ENCODE results near the gene LRRC51. TPM values are rescaled to one million over a fixed set of nuclear protein-coding genes. Genes with fewer than 3 reads are reported as not detected.
A peak's percentile ranks its signal among the peaks of the same experiment; 100 is the strongest.
"Not testable (repeated sequence)": the region's sequence is repeated elsewhere in the genome, so short reads cannot be mapped to it uniquely, and the experiment has no call there.

Gene LRRC51
- polyA plus RNA-seq, 1 donor, result 10.9 TPM

DNA sequence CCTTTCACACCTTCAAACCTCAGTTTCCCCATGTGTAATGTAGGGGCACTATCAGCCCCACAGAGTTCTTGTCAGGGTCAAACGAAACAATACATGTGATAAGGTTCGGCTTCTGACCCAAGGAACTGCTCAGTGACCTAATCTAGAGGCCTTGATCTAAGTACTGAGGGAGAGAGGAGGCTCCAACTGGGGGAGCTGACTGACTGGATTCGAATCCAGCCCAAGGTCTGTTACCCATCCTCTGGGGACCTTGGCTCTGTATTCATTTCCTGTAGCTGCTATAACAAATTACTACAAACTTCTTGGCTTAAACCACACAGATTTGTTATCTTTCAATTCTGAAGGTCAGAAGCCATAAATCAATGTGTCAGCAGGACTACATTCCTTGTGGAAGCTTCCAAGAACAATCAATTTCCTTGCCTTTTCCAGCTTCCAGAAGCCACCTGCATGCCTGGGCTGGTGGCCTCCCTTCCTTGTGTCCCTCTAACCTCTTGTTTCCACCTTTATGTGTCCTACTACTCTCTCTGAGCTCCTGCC lies 42.5 kb downstream of the LRRC51 start:
- no peak overlapping the region for H3K27ac ChIP-seq (ENCODE audit: low read length)
- no CpG with 5 or more reads among the region's 3 CpGs for WGBS (ENCODE audit: insufficient coverage, low lambda C conversion rate)
- peaks cover 3% of the 10 kb centered on the region for H3K9me3 ChIP-seq (ENCODE audit: control insufficient read depth, low read depth, low read length)
- H3K36me3 ChIP-seq (ENCODE audit: control insufficient read depth, insufficient read depth, low read length), result no peaks in the 10 kb centered on the region
- DNase-seq, result peak in 1 of 2 donors; percentile 21
- H3K4me3 ChIP-seq (ENCODE audit: low read length), result no peak overlapping the region
- H3K27me3 ChIP-seq (ENCODE audit: control insufficient read depth, insufficient read depth, low read length), result no peaks in the 10 kb centered on the region
- no peaks in the 10 kb centered on the region for H3K4me1 ChIP-seq (ENCODE audit: control insufficient read depth, insufficient read depth, low read length)

DNA sequence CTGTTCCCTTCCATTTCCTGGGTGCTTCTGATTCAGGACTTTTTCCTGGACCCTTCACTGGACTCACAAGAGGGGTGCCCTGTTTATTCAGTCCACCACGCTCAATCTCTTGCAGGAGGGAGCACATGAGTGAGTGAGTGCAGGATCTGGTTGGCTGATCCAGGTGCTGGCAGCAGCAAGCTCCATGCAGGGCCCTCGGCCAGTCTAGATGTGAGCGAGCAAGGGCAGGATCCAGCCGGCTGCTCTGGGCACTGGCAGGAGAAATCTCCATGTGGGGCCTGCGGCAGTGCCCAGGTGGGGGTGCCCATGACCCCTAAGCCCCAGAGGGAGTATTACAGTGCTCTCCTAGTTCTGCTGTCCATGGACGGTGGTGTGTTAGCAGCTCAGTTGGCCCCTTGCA lies 43.4 kb downstream of the LRRC51 start:
- H3K27ac ChIP-seq (ENCODE audit: low read length), result no peak overlapping the region

DNA sequence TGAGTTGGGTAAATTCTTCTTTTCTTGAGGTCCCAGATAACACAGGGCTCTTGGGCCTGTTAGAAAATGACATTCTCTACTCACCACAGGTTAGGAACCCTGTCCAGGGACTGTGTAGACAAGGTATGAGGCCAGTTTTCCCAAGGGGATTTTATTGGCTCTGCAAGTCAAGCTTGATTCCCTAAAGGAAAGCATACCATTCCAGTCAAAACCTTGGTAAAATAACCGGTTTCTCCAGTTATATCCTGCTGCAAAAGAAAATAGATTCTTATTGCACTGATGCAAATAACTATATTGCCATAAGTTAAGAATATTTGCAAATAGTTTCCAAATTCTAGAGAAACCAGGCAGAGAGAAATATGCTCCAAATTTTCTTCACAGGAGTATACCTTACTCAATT lies 45.3 kb downstream of the LRRC51 start:
- WGBS (ENCODE audit: insufficient coverage, low lambda C conversion rate), result no CpG with 5 or more reads among the region's 1 CpG
- Histone ChIP-seq H3K4me3 (ENCODE audit: low read length) (no peak overlapping the region), H3K27me3 (ENCODE audit: control insufficient read depth, insufficient read depth, low read length) (no peaks in the 10 kb centered on the region), H3K4me1 (ENCODE audit: control insufficient read depth, insufficient read depth, low read length) (no peaks in the 10 kb centered on the region), H3K36me3 (ENCODE audit: control insufficient read depth, insufficient read depth, low read length) (no peaks in the 10 kb centered on the region), H3K27ac (ENCODE audit: low read length) (no peak overlapping the region), H3K9me3 (ENCODE audit: control insufficient read depth, low read depth, low read length) (peaks cover 10% of the 10 kb centered on the region)
- DNase-seq, result no peak

More for the DNA sequence above, 43.4 kb downstream of the LRRC51 start:
- no peak for DNase-seq
- no CpG with 5 or more reads among the region's 6 CpGs for WGBS (ENCODE audit: insufficient coverage, low lambda C conversion rate)
- no peaks in the 10 kb centered on the region for H3K4me1 ChIP-seq (ENCODE audit: control insufficient read depth, insufficient read depth, low read length)
- H3K9me3 ChIP-seq (ENCODE audit: control insufficient read depth, low read depth, low read length), result peaks cover 10% of the 10 kb centered on the region
- H3K27me3 ChIP-seq (ENCODE audit: control insufficient read depth, insufficient read depth, low read length), result no peaks in the 10 kb centered on the region
- no peaks in the 10 kb centered on the region for H3K36me3 ChIP-seq (ENCODE audit: control insufficient read depth, insufficient read depth, low read length)
- no peak overlapping the region for H3K4me3 ChIP-seq (ENCODE audit: low read length)

DNA sequence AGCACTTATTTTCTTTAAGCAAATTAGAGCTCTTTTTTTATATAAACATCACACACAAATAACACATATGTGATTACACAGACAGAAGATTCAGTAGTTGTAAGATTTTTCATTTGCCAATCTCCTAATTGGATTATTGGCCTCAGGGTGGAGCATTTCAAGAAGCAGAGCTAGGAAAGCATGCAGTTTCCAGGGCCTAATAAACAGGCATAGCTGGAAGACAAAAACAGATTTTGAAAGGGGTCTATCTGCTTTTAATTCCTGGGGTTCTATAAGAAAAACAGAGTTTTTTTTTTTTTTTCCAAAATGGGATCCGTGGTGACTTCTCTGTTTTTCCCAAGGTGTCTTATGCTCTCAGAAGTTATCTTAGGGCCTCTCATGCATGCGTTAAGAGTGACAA lies 47.3 kb downstream of the LRRC51 start:
- Histone ChIP-seq H3K4me1 (ENCODE audit: control insufficient read depth, insufficient read depth, low read length) (no peaks in the 10 kb centered on the region), H3K9me3 (ENCODE audit: control insufficient read depth, low read depth, low read length) (peaks cover 10% of the 10 kb centered on the region), H3K36me3 (ENCODE audit: control insufficient read depth, insufficient read depth, low read length) (no peaks in the 10 kb centered on the region), H3K27me3 (ENCODE audit: control insufficient read depth, insufficient read depth, low read length) (no peaks in the 10 kb centered on the region), H3K4me3 (ENCODE audit: low read length) (no peak overlapping the region), H3K27ac (ENCODE audit: low read length) (no peak overlapping the region)
- 54% methylated on average over 2 of the region's 2 CpGs for WGBS (ENCODE audit: insufficient coverage, low lambda C conversion rate)
- DNase-seq, result no peak

DNA sequence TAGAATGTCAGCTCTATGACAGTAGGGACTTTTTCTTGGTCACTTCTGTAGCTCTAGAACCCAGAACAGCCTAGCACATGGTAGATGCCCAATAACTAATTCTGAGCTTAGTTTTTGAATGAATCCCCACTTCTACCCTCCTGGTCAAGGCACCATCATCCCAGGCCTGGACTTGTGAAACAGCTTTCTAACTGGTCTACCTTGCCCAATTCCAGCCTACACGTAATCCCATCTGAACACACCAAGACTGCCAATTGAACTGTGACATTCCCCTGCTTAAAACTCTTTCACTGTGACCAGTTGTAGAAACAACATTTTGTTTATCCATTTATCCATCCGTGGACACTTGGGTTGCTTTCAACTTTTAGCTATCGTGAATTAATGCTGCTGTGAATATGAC lies 48.7 kb downstream of the LRRC51 start:
- H3K36me3 ChIP-seq (ENCODE audit: control insufficient read depth, insufficient read depth, low read length), result no peaks in the 10 kb centered on the region
- no peak for DNase-seq
- no peak overlapping the region for H3K27ac ChIP-seq (ENCODE audit: low read length)
- H3K27me3 ChIP-seq (ENCODE audit: control insufficient read depth, insufficient read depth, low read length), result no peaks in the 10 kb centered on the region
- no peaks in the 10 kb centered on the region for H3K4me1 ChIP-seq (ENCODE audit: control insufficient read depth, insufficient read depth, low read length)
- no peak overlapping the region for H3K4me3 ChIP-seq (ENCODE audit: low read length)
- peaks cover 8% of the 10 kb centered on the region for H3K9me3 ChIP-seq (ENCODE audit: control insufficient read depth, low read depth, low read length)
- WGBS (ENCODE audit: insufficient coverage, low lambda C conversion rate), result 65% methylated on average over 2 of the region's 3 CpGs

DNA sequence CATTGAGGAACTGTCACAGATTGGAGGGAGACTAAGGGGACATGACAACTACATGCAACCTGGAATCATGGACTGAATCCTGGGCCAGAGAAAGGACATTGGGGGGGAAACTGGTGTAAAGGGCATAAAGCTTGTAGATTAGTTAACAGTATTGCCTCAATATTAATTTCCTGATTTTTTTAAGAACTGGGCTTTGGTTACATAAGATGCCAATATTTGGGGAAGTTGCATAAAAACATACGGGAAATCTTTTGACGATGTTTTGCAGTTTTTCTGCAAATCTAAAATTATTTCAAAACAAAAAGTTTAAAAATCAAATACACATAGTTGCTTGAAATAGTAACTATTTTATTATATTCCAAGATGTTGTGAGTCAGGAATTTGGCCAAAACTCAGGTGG lies 52.0 kb downstream of the LRRC51 start:
- Histone ChIP-seq H3K4me1 (ENCODE audit: control insufficient read depth, insufficient read depth, low read length) (no peaks in the 10 kb centered on the region), H3K9me3 (ENCODE audit: control insufficient read depth, low read depth, low read length) (peaks cover 8% of the 10 kb centered on the region), H3K36me3 (ENCODE audit: control insufficient read depth, insufficient read depth, low read length) (no peaks in the 10 kb centered on the region), H3K27me3 (ENCODE audit: control insufficient read depth, insufficient read depth, low read length) (no peaks in the 10 kb centered on the region), H3K27ac (ENCODE audit: low read length) (no peak overlapping the region), H3K4me3 (ENCODE audit: low read length) (no peak overlapping the region)
- 86% methylated on average over 2 of the region's 2 CpGs for WGBS (ENCODE audit: insufficient coverage, low lambda C conversion rate)
- DNase-seq, result no peak

DNA sequence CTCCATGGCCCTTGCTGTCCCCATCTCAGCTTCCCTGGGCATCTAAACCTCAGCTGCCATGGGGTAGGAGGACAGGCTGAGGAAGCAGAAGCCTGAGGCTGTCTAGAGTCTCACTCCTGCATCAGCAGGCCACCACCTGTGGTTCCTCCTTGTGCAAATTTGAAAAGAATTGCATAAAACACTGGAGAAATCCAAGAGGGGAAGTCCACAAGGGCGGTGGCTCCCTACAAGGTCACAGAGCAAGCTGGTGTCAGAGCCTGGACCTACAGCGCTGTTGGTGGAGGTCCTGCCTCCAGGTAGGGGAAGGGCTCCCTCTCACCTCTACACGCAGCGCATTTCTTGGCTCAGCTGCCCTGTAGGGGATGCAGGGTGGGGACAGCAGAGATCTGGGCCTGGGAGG lies 54.8 kb downstream of the LRRC51 start, which contains the start of gene FOLR3:
Gene FOLR3 (plus strand): TSS at position 253 of the 400 bp plus-strand sequence. CDS start 228 bp downstream, outside the sequence.
- no CpG with 5 or more reads among the region's 4 CpGs for WGBS (ENCODE audit: insufficient coverage, low lambda C conversion rate)
- not testable (repeated sequence) for H3K36me3 ChIP-seq (ENCODE audit: control insufficient read depth, insufficient read depth, low read length); H3K27ac ChIP-seq (ENCODE audit: low read length); DNase-seq; H3K4me1 ChIP-seq (ENCODE audit: control insufficient read depth, insufficient read depth, low read length); H3K9me3 ChIP-seq (ENCODE audit: control insufficient read depth, low read depth, low read length); H3K27me3 ChIP-seq (ENCODE audit: control insufficient read depth, insufficient read depth, low read length); H3K4me3 ChIP-seq (ENCODE audit: low read length)

DNA sequence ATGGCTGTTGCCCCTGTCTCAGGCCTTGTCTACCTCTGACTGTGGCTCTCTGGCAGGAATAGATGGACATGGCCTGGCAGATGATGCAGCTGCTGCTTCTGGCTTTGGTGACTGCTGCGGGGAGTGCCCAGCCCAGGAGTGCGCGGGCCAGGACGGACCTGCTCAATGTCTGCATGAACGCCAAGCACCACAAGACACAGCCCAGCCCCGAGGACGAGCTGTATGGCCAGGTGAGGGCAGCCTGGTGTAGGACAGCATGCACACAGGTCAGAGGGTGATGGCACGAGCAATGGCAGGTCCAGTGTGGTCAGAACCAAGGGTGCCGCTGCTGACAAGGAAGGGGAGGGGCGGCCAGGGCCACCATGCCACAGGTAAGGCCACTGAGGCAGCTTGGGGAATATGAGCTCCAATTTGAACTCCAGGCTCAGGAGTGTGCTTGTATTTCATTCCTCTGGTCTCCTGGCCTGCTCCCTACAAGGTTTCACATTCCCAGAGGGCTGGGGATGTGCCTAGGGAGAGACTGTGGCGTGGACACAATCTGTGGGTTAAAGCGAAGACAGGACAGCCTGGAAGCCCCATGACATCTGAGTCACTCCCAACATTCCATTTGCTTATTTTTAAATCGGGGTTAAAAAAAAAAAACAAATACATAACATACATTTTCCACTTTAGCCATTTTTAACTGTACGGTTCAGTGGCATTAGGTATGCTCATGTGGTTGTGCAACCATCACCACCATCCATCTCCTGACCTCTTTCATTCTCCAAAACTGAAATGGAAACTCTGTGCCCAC lies 55.4 kb downstream of the LRRC51 start:
- 86% methylated on average over 2 of the region's 14 CpGs for WGBS (ENCODE audit: insufficient coverage, low lambda C conversion rate)
- Histone ChIP-seq H3K27me3 (ENCODE audit: control insufficient read depth, insufficient read depth, low read length) (no peaks in the 10 kb centered on the region), H3K36me3 (ENCODE audit: control insufficient read depth, insufficient read depth, low read length) (no peaks in the 10 kb centered on the region), H3K4me3 (ENCODE audit: low read length) (no peak overlapping the region), H3K27ac (ENCODE audit: low read length) (no peak overlapping the region), H3K9me3 (ENCODE audit: control insufficient read depth, low read depth, low read length) (no peaks in the 10 kb centered on the region), H3K4me1 (ENCODE audit: control insufficient read depth, insufficient read depth, low read length) (peaks cover 2% of the 10 kb centered on the region)
- DNase-seq, result no peak

DNA sequence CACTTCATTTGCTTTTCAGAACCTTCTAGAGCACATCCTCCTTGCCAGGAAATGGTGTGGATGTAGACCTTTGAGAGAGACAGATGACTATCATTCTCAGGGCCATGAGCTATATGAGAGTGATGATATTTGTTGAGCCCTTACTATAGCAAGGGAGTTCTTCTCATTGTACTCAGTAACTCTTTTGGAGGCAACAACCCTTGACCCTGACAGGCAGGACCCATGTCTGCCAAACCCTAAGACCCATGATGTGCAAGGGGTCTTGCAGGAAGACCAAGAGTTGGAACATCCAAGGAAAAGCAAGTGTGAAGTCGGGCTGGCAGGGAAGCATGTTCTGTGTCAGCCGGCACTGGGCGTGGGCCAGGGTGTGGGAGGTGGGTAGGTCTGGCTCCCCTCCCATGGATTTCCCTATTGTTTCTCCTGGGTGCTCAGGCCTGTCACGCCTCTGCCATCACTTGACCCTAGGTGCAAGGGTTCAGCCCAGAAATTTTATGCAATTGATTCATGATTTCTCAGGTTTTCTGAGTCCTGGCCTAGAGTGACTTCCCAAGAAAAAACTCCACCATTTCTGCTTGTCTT lies 56.1 kb downstream of the LRRC51 start:
- Histone ChIP-seq H3K9me3 (ENCODE audit: control insufficient read depth, low read depth, low read length) (no peaks in the 10 kb centered on the region), H3K27me3 (ENCODE audit: control insufficient read depth, insufficient read depth, low read length) (no peaks in the 10 kb centered on the region), H3K27ac (ENCODE audit: low read length) (no peak overlapping the region), H3K4me3 (ENCODE audit: low read length) (no peak overlapping the region), H3K4me1 (ENCODE audit: control insufficient read depth, insufficient read depth, low read length) (peaks cover 2% of the 10 kb centered on the region), H3K36me3 (ENCODE audit: control insufficient read depth, insufficient read depth, low read length) (no peaks in the 10 kb centered on the region)
- no CpG with 5 or more reads among the region's 4 CpGs for WGBS (ENCODE audit: insufficient coverage, low lambda C conversion rate)
- DNase-seq, result no peak

DNA sequence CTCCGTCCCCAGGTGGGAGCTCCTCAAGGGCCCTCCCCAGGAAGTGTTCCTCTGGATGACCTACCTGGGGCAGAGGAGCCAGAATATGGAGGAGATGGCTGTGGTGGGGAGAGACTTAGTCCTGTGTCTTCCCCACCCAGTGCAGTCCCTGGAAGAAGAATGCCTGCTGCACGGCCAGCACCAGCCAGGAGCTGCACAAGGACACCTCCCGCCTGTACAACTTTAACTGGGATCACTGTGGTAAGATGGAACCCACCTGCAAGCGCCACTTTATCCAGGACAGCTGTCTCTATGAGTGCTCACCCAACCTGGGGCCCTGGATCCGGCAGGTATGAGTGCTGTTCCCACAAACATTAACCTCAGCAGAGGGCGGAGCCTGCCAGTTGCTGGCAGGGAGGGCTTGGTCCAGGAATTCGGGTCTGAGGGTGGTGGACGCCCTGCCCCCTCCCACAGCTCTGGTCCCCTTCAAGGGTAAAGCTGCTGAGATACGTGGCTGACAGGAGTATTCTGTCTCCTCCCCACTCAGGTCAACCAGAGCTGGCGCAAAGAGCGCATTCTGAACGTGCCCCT lies 58.3 kb downstream of the LRRC51 start:
- H3K9me3 ChIP-seq (ENCODE audit: control insufficient read depth, low read depth, low read length), result no peaks in the 10 kb centered on the region
- H3K27ac ChIP-seq (ENCODE audit: low read length), result no peak overlapping the region
- no peak for DNase-seq
- H3K36me3 ChIP-seq (ENCODE audit: control insufficient read depth, insufficient read depth, low read length), result no peaks in the 10 kb centered on the region
- no CpG with 5 or more reads among the region's 12 CpGs for WGBS (ENCODE audit: insufficient coverage, low lambda C conversion rate)
- no peaks in the 10 kb centered on the region for H3K27me3 ChIP-seq (ENCODE audit: control insufficient read depth, insufficient read depth, low read length)
- H3K4me3 ChIP-seq (ENCODE audit: low read length), result no peak overlapping the region
- H3K4me1 ChIP-seq (ENCODE audit: control insufficient read depth, insufficient read depth, low read length), result peaks cover 2% of the 10 kb centered on the region
